HepG2 (cell line): ENCODE results near the gene PCNA. TPM values are rescaled to one million over a fixed set of nuclear protein-coding genes. Genes with fewer than 3 reads are reported as not detected.

ENCODE experiments used
- ERF ChIP-seq: IDR thresholded peaks from 2 replicates; pipeline ENCODE4 v1.6.1; 2018; ENCODE audit warnings: missing biosample characterization, missing genetic modification reagents
- HNF1A ChIP-seq, 2 experiments: sonication (generic) in 1 of 2; formaldehyde crosslinking in 1 of 2; IDR thresholded peaks; 2 replicates each; pipeline versions ENCODE4 v1.4.0 to v1.6.1; 2016 to 2020; ENCODE audit warnings: borderline replicate concordance in 1 of 2, low read depth in 1 of 2, mild to moderate bottlenecking in 1 of 2, missing genetic modification reagents in 1 of 2
- HOXA7 ChIP-seq: sonication (generic); formaldehyde crosslinking; IDR thresholded peaks from 2 replicates; pipeline ENCODE4 v1.8.1; 2022; ENCODE audit warnings: mild to moderate bottlenecking, missing genetic modification reagents, moderate library complexity
- LBX2 ChIP-seq: sonication (generic); formaldehyde crosslinking; IDR thresholded peaks from 2 replicates; pipeline ENCODE4 v1.5.0; 2020; ENCODE audit warnings: missing genetic modification reagents, mild to moderate bottlenecking, borderline replicate concordance
- NFIB ChIP-seq: sonication (generic); formaldehyde crosslinking; IDR thresholded peaks from 2 replicates; pipeline ENCODE4 v1.9.0; 2021; ENCODE audit warnings: missing genetic modification reagents, mild to moderate bottlenecking, borderline replicate concordance
- NR1H2 ChIP-seq: sonication (generic); formaldehyde crosslinking; IDR thresholded peaks from 2 replicates; pipeline ENCODE4 v1.8.1; 2022; ENCODE audit warnings: low read depth, missing genetic modification reagents, borderline replicate concordance
- PHF8 ChIP-seq: sonication (generic); formaldehyde crosslinking; IDR thresholded peaks from 2 replicates; pipeline ENCODE4 v1.5.0; 2020; ENCODE audit warnings: missing genetic modification reagents
- ZNF142 ChIP-seq: sonication (generic); formaldehyde crosslinking; IDR thresholded peaks from 2 replicates; pipeline ENCODE4 v1.4.0; 2020; ENCODE audit warnings: missing genetic modification reagents
- ZNF17 ChIP-seq: sonication (generic); formaldehyde crosslinking; IDR thresholded peaks from 2 replicates; pipeline ENCODE4 v1.5.0; 2020; ENCODE audit warnings: mild to moderate bottlenecking, missing genetic modification reagents
- ZNF20 ChIP-seq: sonication (generic); formaldehyde crosslinking; IDR thresholded peaks from 2 replicates; pipeline ENCODE4 v1.4.0; 2020; ENCODE audit warnings: mild to moderate bottlenecking, moderate library complexity, missing genetic modification reagents
- ZNF225 ChIP-seq: sonication (generic); formaldehyde crosslinking; IDR thresholded peaks from 2 replicates; pipeline ENCODE4 v1.4.0; 2020; ENCODE audit warnings: mild to moderate bottlenecking, missing genetic modification reagents
- ZNF30 ChIP-seq: sonication (generic); formaldehyde crosslinking; IDR thresholded peaks from 2 replicates; pipeline ENCODE4 v1.5.0; 2020; ENCODE audit warnings: mild to moderate bottlenecking, missing genetic modification reagents
- ZNF343 ChIP-seq: sonication (generic); formaldehyde crosslinking; IDR thresholded peaks from 2 replicates; pipeline ENCODE4 v1.4.0; 2020; ENCODE audit warnings: mild to moderate bottlenecking, missing genetic modification reagents
- ZNF773 ChIP-seq: sonication (generic); formaldehyde crosslinking; IDR thresholded peaks from 2 replicates; pipeline ENCODE4 v1.4.0; 2020; ENCODE audit warnings: missing genetic modification reagents, borderline replicate concordance
- ZSCAN20 ChIP-seq: sonication (generic); formaldehyde crosslinking; IDR thresholded peaks from 2 replicates; pipeline ENCODE4 v1.4.0; 2020; ENCODE audit warnings: missing genetic modification reagents, mild to moderate bottlenecking, borderline replicate concordance
- polyA plus RNA-seq, 8 experiments: library from polyadenylated mRNA; depleted of rRNA in 3 of 8; stranded (reverse) in 7 of 8; unstranded in 1 of 8; fragments of >200 nt; fragmentation: Illumina TruSeq in 4 of 8; extraction: Trizol in 4 of 8; gene quantifications; 2 replicates each; pipeline versions ENCODE4 v1.2.1 to v1.2.3, GENCODE V29; 2011 to 2016; ENCODE audit warnings: low read depth in 4 of 8, missing spikeins in 1 of 8, mixed read lengths in 1 of 8; ENCODE audit not compliant: insufficient read depth in 1 of 8
- total RNA-seq, 5 experiments: library from RNA; depleted of rRNA; stranded (reverse); fragments of >200 nt; fragmentation: Illumina TruSeq; extraction: Trizol; gene quantifications; 2 replicates each; pipeline ENCODE4 v1.2.3, GENCODE V29; 2016; ENCODE audit warnings: low read depth in 1 of 5
- TF ChIP-seq, protein P1 (sequence below): sonication (generic); formaldehyde crosslinking; IDR thresholded peaks from 2 replicates; pipeline ENCODE4 v1.9.0; 2022; ENCODE audit warnings: missing genetic modification reagents, mild to moderate bottlenecking, borderline replicate concordance

PCNA gene
- total and polyA plus RNA-seq, 2 of the 13 experiments (the other 11 are each of a cell fraction or from before 2014, with no cell fraction given) = 229 to 655 TPM

- TF ChIP-seq HNF1A (IDR thresholded peaks at IDR 0.05; ENCODE audit: low read depth) (peak; percentile 45; the same call in 1 of the 2 replicates), HNF1A (CRISPR knock-in tag; IDR thresholded peaks at IDR 0.05; ENCODE audit: borderline replicate concordance) (no peak), PHF8 (peak; percentile 56), ZNF343 (CRISPR knock-in tag) (no peak), ZNF142 (CRISPR knock-in tag) (no peak; the same call in 1 of the 2 replicates), ZNF773 (CRISPR knock-in tag) (no peak), HOXA7 (CRISPR knock-in tag) (no peak), ZNF20 (CRISPR knock-in tag) (no peak), ERF (CRISPR knock-in tag) (peak; percentile 69), NFIB (no peak), ZSCAN20 (CRISPR knock-in tag) (peak; percentile 69), LBX2 (CRISPR knock-in tag) (0 out of 2 replicates have a peak, but pooled peaks have one; percentile 73), ZNF225 (CRISPR knock-in tag) (peak; percentile 95), ZNF17 (CRISPR knock-in tag) (no peak), NR1H2 (CRISPR knock-in tag) (no peak), ZNF30 (CRISPR knock-in tag) (no peak)
- TF ChIP-seq, protein P1, sequence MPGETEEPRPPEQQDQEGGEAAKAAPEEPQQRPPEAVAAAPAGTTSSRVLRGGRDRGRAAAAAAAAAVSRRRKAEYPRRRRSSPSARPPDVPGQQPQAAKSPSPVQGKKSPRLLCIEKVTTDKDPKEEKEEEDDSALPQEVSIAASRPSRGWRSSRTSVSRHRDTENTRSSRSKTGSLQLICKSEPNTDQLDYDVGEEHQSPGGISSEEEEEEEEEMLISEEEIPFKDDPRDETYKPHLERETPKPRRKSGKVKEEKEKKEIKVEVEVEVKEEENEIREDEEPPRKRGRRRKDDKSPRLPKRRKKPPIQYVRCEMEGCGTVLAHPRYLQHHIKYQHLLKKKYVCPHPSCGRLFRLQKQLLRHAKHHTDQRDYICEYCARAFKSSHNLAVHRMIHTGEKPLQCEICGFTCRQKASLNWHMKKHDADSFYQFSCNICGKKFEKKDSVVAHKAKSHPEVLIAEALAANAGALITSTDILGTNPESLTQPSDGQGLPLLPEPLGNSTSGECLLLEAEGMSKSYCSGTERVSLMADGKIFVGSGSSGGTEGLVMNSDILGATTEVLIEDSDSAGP (CRISPR knock-in tag) = peak; percentile 86; the same call in 1 of the 2 replicates
Observed at GRCh38 chr20:5150226-5151076, 30.7 kb upstream of the PCNA start (continued).
